ENCODE measurements around the gene VPS50.

The VPS50 gene

GRCh38 chr7:93231799-93232672 lies at the start of gene VPS50:
VPS50 (plus strand) TSS chr7:93232366; CDS start chr7:93232468, 102 bp downstream.
- DNase-seq: peak; percentile 95

- DNase-seq: no peak
Observed at GRCh38 chr7:93185303-93186027, 46.7 kb upstream of the VPS50 start.

GRCh38 chr7:93188870-93189634 lies 43.1 kb upstream of the VPS50 start:
- DNase-seq: no peak

- no peak for DNase-seq
Observed at GRCh38 chr7:93194386-93194785, 37.8 kb upstream of the VPS50 start.

- peak; percentile 1 for DNase-seq
Observed at GRCh38 chr7:93196336-93196735, 35.8 kb upstream of the VPS50 start.

GRCh38 chr7:93198472-93198871 lies 33.7 kb upstream of the VPS50 start:
- DNase-seq: no peak

- DNase-seq: no peak
Observed at GRCh38 chr7:93202594-93203250, 29.4 kb upstream of the VPS50 start.

GRCh38 chr7:93203496-93203895 lies 28.7 kb upstream of the VPS50 start:
- no peak for DNase-seq

GRCh38 chr7:93205046-93205445 lies 27.1 kb upstream of the VPS50 start:
- DNase-seq: no peak

- DNase-seq: no peak
Observed at GRCh38 chr7:93211228-93211818, 20.8 kb upstream of the VPS50 start.

- DNase-seq: no peak
Observed at GRCh38 chr7:93212881-93213280, 19.3 kb upstream of the VPS50 start.

GRCh38 chr7:93218997-93219827 lies 13.0 kb upstream of the VPS50 start:
- no peak for DNase-seq

GRCh38 chr7:93219868-93220267 lies 12.3 kb upstream of the VPS50 start:
- no peak for DNase-seq

- DNase-seq: no peak
Observed at GRCh38 chr7:93226310-93226709, 5.9 kb upstream of the VPS50 start, which contains the start of gene HEPACAM2. HEPACAM2 (minus strand) TSS chr7:93226469.

GRCh38 chr7:93228302-93228701 lies 3.9 kb upstream of the VPS50 start:
- no peak for DNase-seq

GRCh38 chr7:93231259-93231658 lies 907 bp upstream of the VPS50 start:
- DNase-seq: no peak

GRCh38 chr7:93232673-93233018 lies 480 bp downstream of the VPS50 start:
- no peak for DNase-seq

- no peak for DNase-seq
Observed at GRCh38 chr7:93235541-93235940, 3.4 kb downstream of the VPS50 start.

GRCh38 chr7:93238131-93238530 lies 6.0 kb downstream of the VPS50 start:
- DNase-seq: no peak

GRCh38 chr7:93238748-93239147 lies 6.6 kb downstream of the VPS50 start:
- no peak for DNase-seq

- DNase-seq: no peak
Observed at GRCh38 chr7:93239824-93240223, 7.7 kb downstream of the VPS50 start.

- no peak for DNase-seq
Observed at GRCh38 chr7:93242106-93242505, 9.9 kb downstream of the VPS50 start.
